Fibroblast of skin of scalp (primary cell): Measurements from ENCODE around the gene VPS13D.

Source experiments
- DNase-seq: peaks from one replicate; pipeline ENCODE4 v3.0.0-alpha.2; 2013

VPS13D gene

GRCh38 chr1:12232221-12232620, 2.4 kb downstream of the VPS13D start:
- no peak for DNase-seq

GRCh38 chr1:12244078-12244477, 14.2 kb downstream of the VPS13D start:
- no peak for DNase-seq

DNA sequence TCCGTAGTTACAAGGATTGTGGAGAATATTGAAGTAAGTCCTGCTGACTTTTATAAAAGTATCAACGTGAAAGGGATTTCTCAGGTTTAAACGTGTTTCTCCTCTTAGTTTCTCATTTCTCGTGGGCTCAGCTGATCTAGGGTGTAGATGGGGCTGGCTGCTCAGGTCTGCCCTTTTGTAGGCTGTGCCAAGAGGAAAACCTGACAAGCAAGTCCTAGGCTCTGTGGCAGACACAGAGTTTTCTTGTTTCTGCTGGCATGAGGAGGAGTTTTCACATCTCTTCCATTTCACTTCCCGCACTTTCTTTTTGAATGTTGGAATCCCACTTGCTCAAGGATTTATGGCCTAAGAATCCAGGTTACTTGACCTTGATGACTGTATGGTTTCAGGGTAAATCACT, 14.8 kb downstream of the VPS13D start:
- no peak for DNase-seq

GRCh38 chr1:12245116-12245515, 15.3 kb downstream of the VPS13D start:
- peak; percentile 13 for DNase-seq

DNA sequence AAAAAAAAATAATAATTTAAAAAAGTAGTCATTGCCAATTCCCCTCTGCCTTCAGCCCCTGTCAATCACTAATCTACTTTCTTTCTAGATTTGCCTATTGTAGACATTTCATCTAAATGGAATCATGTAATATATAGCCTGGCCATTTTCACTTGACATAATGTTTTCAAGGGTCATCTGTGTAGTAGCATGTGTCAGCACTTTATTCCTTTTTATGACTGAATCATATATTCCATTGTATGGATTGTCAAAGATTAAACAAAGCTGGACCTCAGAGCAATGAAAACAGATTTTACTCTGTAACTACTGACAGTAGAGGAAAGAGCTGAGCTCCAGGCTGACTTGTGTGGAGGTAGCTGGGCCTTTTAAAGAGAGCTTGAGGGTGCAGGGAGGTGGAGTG, 15.9 kb downstream of the VPS13D start:
- no peak for DNase-seq

- no peak for DNase-seq
Measured at GRCh38 chr1:12246584-12246983, 16.8 kb downstream of the VPS13D start.

DNA sequence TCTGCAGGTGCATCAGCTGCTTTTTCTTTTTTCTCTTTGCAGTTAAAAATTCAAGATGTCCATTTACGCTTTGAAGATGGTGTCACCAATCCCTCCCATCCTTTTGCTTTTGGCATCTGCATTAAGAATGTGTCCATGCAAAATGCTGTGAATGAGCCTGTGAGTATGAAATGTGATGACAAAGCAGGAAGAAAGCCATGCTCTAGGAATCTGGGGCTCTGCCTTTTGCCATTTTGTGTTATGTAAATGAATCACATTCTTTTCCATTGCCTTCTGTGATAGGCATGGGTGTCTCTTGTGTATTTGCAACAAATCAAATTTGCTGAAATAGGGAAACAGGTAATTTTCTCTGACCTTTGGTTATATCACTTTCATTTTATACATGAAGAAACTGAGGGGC, 19.4 kb downstream of the VPS13D start:
- DNase-seq, result peak; percentile 21

GRCh38 chr1:12249748-12250147, 19.9 kb downstream of the VPS13D start:
- no peak for DNase-seq

- no peak for DNase-seq
Measured at GRCh38 chr1:12251442-12251841, 21.6 kb downstream of the VPS13D start.

DNA sequence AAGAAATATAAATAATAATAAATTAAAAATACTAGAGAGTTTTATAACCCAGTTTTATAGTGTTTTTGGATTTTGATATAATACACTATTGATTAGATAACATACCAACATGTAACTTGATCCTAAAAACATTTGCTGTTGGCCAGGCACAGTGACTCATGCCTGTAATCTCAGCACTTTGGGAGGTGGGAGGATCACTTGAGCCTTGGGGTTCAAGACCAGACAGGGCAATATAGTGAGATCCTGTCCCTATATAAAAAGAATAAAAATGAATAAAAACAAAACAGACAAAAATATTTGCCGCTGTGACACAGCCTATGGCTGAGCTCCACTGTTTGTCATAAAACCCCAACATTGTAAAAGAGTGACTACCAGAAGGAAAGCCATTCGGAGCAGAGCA, 26.1 kb downstream of the VPS13D start:
- DNase-seq, result no peak

- no peak for DNase-seq
Measured at GRCh38 chr1:12258272-12258671, 28.4 kb downstream of the VPS13D start.

- no peak for DNase-seq
Measured at GRCh38 chr1:12269351-12269750, 39.5 kb downstream of the VPS13D start.

DNA sequence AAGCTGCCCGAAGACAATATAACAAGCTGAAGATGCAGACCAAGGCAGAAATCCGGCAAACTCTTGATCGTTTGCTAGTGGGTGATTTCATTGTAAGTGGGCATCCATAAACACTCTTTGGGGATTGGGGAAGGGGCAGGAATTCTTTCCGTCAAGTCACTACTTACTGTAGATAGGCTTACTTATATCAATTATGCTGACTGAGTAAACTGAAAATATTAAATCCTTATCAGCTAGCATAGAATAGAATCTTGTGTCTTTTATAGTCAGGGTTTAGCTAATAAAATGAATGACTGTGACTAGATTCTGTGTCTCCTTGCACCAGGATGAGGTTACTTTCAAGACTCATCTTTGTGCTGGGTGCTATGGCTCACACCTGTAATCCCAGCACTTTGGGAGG, 41.2 kb downstream of the VPS13D start:
- DNase-seq, result no peak

DNA sequence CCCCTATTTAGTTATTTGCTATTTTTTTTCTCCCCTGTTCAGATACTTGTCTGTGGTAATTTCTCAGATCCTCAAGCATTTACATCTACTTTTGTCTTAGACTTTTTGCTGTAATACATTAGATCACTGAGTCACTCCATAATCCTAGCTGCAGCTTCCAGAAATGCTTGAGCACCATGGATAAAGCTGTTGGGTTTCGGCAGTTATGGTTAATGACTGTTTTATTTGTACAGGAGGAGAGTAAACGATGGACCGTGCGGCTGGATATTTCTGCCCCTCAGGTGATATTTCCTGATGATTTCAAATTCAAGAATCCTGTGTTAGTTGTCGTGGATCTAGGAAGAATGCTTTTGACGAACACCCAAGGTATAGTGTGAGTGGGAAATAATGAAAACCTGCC, 42.9 kb downstream of the VPS13D start:
- DNase-seq, result no peak

- DNase-seq, result peak; percentile 22
Measured at GRCh38 chr1:12275370-12275769, 45.5 kb downstream of the VPS13D start.

DNA sequence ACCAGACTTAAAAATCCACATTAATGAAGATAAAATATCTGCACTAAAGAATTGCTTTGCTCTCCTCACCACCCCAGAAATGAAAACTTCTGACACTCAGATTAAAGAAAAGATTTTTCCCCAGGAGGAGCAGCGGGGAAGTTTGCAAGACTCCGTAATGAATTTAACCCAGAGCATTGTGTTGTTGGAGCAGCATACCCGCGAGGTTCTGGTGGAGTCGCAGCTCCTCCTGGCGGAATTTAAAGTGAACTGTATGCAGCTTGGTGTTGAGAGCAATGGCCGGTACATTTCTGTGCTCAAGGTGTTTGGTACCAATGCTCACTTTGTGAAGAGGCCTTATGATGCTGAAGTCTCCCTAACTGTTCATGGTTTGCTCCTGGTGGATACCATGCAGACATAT, 46.4 kb downstream of the VPS13D start:
- peak; percentile 40 for DNase-seq

- no peak for DNase-seq
Measured at GRCh38 chr1:12279003-12279402, 49.2 kb downstream of the VPS13D start.

DNA sequence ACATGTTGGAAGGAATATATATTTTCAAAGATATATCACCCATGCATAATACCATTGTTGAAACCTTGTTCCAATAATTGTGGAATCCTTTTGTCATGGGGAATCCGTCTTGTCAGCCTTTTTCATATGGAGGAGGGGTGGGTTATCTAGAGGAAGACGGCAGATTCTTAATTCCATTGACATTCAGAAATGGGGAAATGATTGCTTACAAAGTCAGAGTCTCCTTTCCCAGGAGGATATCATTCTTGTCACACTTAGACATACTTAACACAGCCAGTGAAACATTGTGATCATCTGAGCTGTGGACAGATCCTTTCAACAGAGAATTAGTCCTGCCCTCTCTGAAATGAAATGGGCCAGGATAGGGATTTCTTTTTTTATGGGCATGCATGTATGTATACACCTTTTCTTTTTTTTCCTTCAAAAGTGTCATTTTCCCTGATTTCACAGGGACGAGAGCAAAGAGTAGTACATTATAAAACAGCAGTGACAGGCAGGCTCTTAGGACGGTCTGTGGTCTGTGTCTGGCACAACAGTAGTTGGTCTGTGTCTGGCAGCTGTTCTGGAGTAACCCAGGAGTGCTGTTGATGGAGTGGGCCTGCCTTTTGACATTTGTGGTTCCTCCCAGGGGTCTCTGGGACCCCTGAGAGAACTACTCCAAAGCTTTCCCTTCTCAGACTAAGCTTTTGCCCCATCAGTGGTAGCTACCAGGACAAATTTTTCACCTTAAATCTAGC, 50.1 kb downstream of the VPS13D start:
- no peak for DNase-seq

- DNase-seq, result no peak
Measured at GRCh38 chr1:12282142-12282541, 52.3 kb downstream of the VPS13D start.

GRCh38 chr1:12284486-12284885, 54.7 kb downstream of the VPS13D start:
- DNase-seq, result no peak

DNA sequence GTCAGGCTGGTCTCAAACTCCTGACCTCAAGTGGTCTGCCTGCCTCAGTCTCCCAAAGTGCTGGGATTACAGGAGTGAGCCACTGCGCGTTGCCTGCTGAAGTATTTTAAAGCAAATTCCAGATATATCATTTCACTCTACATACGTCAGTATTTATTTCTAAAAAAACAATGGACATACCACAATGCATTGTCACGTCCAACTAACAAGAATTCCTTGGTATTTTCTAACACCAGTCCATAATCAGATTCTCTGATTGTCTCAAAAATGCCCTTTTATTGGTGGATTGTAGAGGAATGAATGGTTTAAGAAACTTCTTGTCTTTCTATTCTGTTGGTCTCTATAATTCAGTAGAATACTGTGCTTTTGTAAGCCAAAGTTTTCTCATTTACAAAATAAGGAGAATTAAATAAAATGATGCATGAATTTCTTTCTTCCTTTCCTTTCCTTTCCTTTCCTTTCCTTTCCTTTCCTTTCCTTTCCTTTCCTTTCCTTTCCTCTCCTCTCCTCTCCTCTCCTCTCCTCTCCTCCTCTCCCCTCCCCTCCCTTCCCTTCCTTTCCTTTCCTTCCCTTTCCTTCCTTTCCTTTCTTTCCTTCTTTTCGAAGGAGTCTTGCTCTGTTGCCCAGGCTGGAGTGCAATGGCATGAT, 55.8 kb downstream of the VPS13D start:
- DNase-seq, result peak; percentile 50

DNA sequence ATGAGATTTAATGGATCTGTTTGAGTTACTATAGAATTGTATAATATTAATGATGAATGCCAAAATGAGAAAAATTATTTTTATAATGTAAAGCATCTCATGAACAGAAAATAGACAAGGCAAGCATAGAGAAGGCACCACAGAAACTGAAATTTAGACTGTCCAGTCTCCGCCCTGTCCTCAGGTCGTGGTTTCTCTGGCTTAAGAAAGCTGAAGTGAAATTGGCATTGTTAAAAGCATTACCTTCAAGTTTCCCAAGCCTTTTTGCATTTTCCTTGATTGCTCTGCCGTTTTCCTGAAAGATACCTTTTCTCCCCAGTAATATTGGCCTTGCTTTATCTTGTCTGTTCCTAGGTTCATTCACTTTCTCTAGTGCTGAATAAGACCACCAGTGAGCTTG, 58.0 kb downstream of the VPS13D start:
- no peak for DNase-seq

GRCh38 chr1:12290828-12291227, 61.0 kb downstream of the VPS13D start:
- no peak for DNase-seq

DNA sequence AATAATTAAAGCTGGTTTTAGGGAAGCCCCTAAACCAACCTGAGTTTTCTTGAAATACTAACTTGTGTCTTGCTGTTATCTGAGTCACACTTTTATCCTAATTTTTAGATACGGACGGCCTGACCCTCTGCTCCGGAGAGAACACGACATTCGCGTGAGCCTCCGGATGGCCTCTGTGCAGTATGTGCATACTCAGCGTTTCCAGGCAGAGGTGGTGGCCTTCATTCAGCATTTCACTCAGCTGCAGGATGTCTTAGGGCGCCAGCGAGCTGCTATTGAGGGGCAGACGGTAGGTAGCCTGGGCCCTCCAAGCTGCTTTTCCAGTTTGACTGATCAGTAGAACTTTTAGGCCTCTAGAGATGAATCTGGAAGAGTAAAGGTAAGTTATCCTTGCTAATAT, 63.6 kb downstream of the VPS13D start:
- no peak for DNase-seq

GRCh38 chr1:12294076-12294475, 64.2 kb downstream of the VPS13D start:
- DNase-seq, result no peak
